ENCODE results near the gene SLC44A1.

Gene SLC44A1

DNA sequence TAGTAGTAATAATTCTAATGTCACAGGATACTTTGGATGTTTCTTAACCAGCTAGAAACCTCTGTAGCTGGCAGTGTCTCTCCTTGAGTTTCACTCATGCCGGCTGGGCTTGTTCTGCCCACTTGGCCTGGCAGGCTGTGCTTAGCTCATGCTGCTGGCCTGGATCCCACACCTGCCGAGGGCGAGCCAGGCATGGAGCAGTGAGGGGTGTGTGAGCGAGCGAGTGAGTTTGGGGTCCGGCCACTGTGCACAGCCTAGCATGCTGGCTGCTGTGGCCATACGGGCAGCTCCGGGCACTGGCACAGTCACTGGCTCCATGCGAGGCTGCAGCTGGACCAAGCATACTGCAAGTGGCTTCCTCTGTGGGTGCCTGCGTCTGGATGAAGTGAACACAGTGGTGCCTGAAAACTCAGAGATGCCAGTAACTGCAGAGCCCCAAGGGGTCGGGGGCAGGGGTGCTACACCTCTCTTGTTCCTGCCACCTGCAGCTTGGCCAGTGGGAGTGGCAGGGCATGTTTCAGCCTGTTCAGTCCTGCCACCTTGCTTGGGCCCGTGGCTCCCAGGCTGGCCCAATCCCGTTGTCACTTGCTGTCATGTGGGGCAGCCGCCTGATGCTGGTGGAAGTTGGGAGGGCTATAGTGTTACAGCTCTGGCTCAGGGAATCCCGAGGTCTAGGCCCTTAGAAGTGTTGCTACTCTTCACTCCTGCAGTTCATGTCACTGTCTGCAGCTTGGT lies 213.3 kb downstream of the SLC44A1 start:
- no peak for DNase-seq (ENCODE audit: low read depth in 1 of 2, low spot score in 1 of 2)

DNA sequence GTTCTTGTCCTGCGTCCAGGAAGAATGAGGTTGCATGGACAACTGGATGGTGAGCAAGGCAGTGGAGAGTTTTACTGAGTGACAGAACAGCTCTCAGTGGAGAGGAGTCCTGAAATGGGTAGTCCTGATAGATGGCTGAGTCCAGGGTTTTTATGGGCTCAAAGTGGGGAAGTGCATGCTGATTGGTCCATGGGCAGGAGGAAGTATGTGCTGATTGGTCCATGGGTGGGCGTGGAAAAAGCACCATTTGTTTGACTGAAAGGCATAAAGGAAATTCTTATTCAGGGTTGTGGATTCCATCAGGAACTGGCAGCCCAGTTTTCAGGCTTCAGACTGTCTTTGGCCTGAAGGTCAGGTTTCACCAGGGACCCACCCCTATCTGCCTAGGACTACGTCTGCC lies 214.0 kb downstream of the SLC44A1 start:
- DNase-seq (ENCODE audit: low read depth in 1 of 2, low spot score in 1 of 2), result no peak

DNA sequence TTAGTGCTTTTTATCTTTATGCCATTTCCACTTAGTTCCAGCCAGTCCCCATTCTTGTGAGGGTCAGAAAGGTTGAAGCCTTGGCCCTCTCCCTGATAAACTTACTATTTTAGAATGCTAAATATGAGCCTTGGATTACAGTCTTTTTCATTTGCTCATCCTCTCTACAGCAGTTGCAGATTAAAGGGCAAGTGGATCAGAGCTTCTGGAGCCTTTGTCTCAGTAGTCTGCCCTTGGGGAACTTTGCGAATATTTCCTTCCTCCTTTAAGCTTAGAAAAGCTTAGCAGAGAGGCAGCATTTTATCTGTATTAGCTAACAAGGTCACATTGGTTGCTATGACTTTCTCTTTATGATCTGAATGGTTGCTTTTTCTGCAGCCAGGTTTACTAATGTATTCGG lies 214.9 kb downstream of the SLC44A1 start:
- DNase-seq (ENCODE audit: low read depth in 1 of 2, low spot score in 1 of 2), result no peak

DNA sequence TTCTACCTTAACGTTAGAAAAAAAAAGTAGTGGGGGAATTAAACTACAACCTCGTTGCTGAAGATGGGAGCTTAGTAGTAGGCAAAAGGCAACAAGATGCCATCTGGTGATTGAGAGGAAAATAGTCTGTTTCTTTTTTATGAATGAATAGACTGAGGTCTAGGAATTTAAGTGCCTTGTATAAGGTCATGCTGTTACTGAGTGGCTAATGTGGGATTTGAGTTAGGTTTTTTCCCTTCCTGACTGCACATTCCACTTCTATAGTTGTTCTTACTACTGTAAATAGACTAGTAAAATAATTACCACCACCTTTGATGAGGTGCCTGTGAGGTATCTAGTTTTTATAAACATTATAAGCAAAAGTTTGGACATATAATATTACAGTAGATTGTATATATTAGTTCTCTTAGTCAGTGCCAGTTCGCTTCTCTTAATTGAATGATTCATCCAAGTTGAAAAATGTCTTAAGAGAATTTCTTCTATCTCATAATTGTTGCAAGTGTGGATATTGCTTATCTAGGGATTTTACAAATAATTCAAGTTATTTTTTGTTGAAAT lies 222.5 kb downstream of the SLC44A1 start:
- no peak for DNase-seq (ENCODE audit: low read depth in 1 of 2, low spot score in 1 of 2)

DNA sequence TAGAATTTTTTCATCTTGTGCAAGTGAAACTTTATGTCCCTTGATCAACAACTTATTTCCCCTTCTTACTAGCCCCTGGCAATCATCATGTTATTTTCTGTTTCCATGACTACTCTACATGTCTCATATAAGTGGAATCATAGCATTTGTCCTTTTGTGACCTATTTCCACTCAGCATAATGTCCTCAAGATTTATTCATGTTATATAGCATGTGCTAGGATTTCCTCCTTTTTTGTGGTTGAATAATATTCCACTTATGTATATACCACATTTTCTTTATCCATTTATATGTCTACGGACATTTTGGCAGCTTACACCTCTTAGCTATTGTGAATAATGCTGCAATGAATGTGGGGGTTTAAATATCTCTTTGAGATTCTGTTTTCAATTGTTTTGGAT lies 224.4 kb downstream of the SLC44A1 start:
- no peak for DNase-seq (ENCODE audit: low read depth in 1 of 2, low spot score in 1 of 2)

DNA sequence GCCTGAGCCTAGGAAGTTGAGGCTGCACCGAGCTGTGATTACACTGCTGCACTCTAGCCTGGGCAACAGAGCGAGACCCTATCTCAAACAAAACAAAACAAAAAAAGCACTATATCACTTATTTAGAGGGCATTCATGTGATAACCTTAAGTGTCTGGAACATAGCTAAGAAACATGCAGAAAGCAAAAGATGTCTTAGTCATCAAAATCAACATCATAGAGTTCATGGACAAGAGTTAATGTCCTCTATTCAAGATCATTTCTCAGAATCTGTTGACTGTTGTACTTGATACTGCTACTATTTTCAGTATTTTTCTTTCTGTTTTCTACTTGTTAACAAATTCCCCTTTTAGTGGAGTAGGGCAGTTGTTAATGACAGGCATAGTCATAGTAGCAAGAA lies 228.8 kb downstream of the SLC44A1 start:
- no peak for DNase-seq (ENCODE audit: low read depth in 1 of 2, low spot score in 1 of 2)

DNA sequence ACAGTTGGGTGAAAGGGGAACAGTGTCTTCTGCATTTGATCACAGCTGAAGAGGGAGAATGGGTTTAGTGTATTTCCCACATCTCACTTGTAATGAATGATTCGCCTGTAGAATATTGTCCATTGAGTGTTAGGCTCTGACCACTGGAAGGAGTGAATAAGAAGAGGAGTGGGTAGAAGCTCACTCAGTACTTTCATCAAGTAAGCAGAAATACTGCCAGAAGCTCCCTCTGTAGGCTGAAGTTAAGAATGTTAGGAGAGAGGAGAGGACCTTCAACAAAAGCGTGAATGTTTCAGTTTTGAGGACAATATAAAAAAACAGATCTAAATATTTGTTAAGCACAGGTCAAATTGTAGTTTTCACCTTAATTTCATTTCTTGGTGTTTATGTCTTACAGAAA lies 230.9 kb downstream of the SLC44A1 start:
- no peak for DNase-seq (ENCODE audit: low read depth in 1 of 2, low spot score in 1 of 2)

DNA sequence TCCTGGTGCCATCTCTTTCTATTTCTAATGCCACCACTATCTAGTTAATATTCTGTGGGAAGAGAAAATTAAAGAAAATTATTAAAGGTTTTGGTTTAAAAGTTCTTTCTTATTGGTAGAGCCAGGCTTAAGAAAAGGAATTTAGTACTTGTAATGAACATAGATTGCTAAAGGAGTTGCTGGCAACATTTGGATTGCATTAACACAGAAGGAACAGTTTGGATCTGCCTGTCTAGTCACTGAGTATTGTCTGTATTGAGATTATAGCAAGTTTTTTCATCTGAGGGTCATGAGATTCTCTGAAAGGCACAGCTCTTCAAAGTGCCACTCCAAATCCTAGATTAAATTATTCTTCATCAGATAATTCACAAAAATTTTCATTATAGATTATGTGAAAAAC lies 235.4 kb downstream of the SLC44A1 start:
- DNase-seq (ENCODE audit: low read depth in 1 of 2, low spot score in 1 of 2), result no peak

DNA sequence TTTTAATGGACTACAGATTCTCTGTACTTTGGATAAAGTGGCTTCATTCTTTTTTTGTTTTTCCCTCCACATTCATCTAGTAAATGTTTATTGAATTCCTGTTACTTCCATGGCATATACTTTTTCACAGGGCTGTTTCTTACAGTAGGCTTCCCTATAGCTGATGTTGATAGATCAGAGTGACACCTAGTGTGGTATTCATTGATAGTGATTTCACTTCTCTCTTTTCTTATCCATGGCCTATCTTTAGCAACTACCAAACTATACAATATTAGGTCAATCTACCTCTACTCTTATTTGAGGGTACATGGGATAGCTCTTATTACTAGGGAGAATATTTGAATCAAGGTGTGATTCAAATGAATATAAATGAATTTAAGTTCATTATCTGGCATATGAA lies 239.2 kb downstream of the SLC44A1 start:
- no peak for DNase-seq (ENCODE audit: low read depth in 1 of 2, low spot score in 1 of 2)

DNA sequence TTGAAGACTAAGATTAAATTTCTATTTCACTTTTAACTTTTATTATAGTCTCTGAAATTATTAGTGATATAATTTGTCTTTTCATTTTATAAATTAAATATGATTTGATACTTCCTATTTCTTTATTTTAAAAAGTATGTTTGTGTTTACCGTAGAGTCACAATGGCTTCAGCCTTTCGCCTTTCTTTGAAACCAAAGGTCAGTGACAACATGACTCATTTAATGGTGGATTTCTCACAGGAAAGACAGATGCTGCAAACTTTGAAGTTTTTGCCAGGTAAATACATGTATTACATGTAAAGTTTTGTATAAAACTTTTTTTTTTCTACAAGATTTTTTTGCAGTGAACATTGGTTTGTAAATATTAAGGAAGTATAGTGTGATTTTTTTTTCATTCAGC lies 239.8 kb downstream of the SLC44A1 start:
- DNase-seq (ENCODE audit: low read depth in 1 of 2, low spot score in 1 of 2), result no peak

DNA sequence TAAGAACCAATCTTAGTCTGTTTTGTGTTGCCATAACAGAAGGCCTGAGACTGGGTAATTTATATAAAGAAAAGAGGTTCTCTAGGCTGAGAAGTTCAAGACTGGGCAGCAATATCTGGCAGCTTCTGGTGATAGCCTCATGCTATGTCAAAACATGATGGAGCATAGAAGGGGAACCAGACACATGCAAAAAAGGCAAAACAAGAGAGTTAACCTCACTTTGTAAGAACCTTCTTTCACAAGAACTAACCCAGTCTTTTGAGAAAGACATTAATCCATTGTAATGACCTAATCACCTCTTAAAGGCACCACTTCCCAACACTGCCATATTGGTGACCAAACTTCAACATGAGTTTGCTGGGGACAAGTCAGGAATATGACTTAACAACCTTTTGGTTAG lies 240.7 kb downstream of the SLC44A1 start:
- no peak for DNase-seq (ENCODE audit: low read depth in 1 of 2, low spot score in 1 of 2)
